HEK293T (cell line): Measurements from ENCODE around the gene RITA1.

Experiments used
- CTCF ChIA-PET: fragments of 350-600 bp; formaldehyde crosslinking; extraction: SDS; loops from one replicate; lab custom pipeline; 2021; ENCODE audit warnings: antibody characterized with exemption, inconsistent platforms; lab: Yijun Ruan, JAX
- POLR2A ChIA-PET: fragments of 350-600 bp; formaldehyde crosslinking; extraction: SDS; loops from one replicate; lab custom pipeline; 2020; ENCODE audit warnings: antibody characterized with exemption, inconsistent platforms; lab: Yijun Ruan, JAX
- DNase-seq: peaks from one replicate; pipeline ENCODE4 v3.0.0; 2012; ENCODE audit warnings: mixed read lengths; ENCODE audit errors: extremely low spot score
- ARNT ChIP-seq: fragments of 450-650 bp; IDR thresholded peaks from 2 replicates; pipeline ENCODE4 v1.6.1; 2017; ENCODE audit warnings: mild to moderate bottlenecking
- BHLHE40 ChIP-seq: fragments of 450-650 bp; IDR thresholded peaks from 2 replicates; pipeline ENCODE4 v1.6.1; 2016; ENCODE audit warnings: mild to moderate bottlenecking, moderate library complexity, borderline replicate concordance
- ELF4 ChIP-seq: fragments of 450-650 bp; IDR thresholded peaks from 2 replicates; pipeline ENCODE4 v1.6.1; 2017; ENCODE audit warnings: antibody characterized with exemption
- FOXA1 ChIP-seq: fragments of 450-650 bp; IDR thresholded peaks from 2 replicates; pipeline ENCODE4 v1.6.1; 2016; ENCODE audit warnings: mild to moderate bottlenecking
- FOXK2 ChIP-seq: fragments of 450-650 bp; IDR thresholded peaks from 2 replicates; pipeline ENCODE4 v1.6.1; 2016; ENCODE audit warnings: mild to moderate bottlenecking
- FOXM1 ChIP-seq: fragments of 450-650 bp; IDR thresholded peaks from 2 replicates; pipeline ENCODE4 v1.6.1; 2017; ENCODE audit warnings: mild to moderate bottlenecking, borderline replicate concordance
- HDGF ChIP-seq: fragments of 450-650 bp; IDR thresholded peaks from 2 replicates; pipeline ENCODE4 v1.6.1; 2017; ENCODE audit warnings: antibody characterized with exemption, borderline replicate concordance
- L3MBTL2 ChIP-seq: fragments of 450-650 bp; conservative IDR thresholded peaks from 2 replicates; pipeline ENCODE4 v1.6.1; 2016; ENCODE audit warnings: mild to moderate bottlenecking
- LEF1 ChIP-seq: fragments of 450-650 bp; IDR thresholded peaks from 2 replicates; pipeline ENCODE4 v1.6.1; 2017; ENCODE audit warnings: mild to moderate bottlenecking, borderline replicate concordance
- NFRKB ChIP-seq: fragments of 450-650 bp; IDR thresholded peaks from 2 replicates; pipeline ENCODE4 v1.6.1; 2016; ENCODE audit warnings: mild to moderate bottlenecking, moderate library complexity
- SP1 ChIP-seq: fragments of 450-650 bp; IDR thresholded peaks from 2 replicates; pipeline ENCODE4 v1.6.1; 2017
- SUZ12 ChIP-seq: fragments of 450-650 bp; IDR thresholded peaks from 2 replicates; pipeline ENCODE4 v1.6.1; 2016; ENCODE audit warnings: mild to moderate bottlenecking
- TARDBP ChIP-seq: fragments of 450-650 bp; IDR thresholded peaks from 2 replicates; pipeline ENCODE4 v1.6.1; 2016
- ZNF384 ChIP-seq: fragments of 450-650 bp; IDR thresholded peaks from 2 replicates; pipeline ENCODE4 v1.6.1; 2016
- TF ChIP-seq, protein P1 (sequence below): fragments of 450-650 bp; IDR thresholded peaks from 2 replicates; pipeline ENCODE4 v1.6.1; 2016

RITA1 gene

DNA sequence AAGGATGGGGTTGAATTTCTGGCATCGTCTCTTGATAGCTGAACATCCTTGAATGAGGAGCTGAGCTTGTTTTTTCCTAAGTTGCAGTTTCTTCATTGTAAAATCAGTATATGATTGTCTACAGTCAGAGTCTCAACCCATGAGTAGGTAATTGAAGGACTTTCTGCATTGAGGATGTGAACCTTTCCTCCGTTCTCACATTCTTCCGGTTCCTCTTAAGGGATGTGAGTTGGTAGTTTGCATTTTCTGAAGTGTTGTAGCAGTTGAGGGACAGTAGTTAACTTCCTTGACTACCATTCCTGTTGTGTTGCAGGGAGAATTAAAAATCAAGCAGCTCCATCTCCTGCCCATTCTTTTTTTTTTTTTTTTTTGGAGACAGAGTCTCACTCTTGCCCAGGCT is 54.9 kb downstream of the RITA1 start:
- ChIA-PET CTCF (no interaction called here), POLR2A (no interaction called here)
- no peak for TF ChIP-seq TARDBP
- no peak for TF ChIP-seq FOXK2
- no peak for TF ChIP-seq FOXA1
- no peak for TF ChIP-seq SP1
- TF ChIP-seq BHLHE40, result no peak
- no peak for TF ChIP-seq FOXM1
- TF ChIP-seq, protein P1, sequence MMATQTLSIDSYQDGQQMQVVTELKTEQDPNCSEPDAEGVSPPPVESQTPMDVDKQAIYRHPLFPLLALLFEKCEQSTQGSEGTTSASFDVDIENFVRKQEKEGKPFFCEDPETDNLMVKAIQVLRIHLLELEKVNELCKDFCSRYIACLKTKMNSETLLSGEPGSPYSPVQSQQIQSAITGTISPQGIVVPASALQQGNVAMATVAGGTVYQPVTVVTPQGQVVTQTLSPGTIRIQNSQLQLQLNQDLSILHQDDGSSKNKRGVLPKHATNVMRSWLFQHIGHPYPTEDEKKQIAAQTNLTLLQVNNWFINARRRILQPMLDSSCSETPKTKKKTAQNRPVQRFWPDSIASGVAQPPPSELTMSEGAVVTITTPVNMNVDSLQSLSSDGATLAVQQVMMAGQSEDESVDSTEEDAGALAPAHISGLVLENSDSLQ, result no peak
- TF ChIP-seq SUZ12, result no peak
- TF ChIP-seq LEF1, result no peak
- TF ChIP-seq ARNT, result no peak
- no peak for TF ChIP-seq ZNF384
- no peak for TF ChIP-seq NFRKB
- no peak for TF ChIP-seq HDGF
- no peak for DNase-seq

DNA sequence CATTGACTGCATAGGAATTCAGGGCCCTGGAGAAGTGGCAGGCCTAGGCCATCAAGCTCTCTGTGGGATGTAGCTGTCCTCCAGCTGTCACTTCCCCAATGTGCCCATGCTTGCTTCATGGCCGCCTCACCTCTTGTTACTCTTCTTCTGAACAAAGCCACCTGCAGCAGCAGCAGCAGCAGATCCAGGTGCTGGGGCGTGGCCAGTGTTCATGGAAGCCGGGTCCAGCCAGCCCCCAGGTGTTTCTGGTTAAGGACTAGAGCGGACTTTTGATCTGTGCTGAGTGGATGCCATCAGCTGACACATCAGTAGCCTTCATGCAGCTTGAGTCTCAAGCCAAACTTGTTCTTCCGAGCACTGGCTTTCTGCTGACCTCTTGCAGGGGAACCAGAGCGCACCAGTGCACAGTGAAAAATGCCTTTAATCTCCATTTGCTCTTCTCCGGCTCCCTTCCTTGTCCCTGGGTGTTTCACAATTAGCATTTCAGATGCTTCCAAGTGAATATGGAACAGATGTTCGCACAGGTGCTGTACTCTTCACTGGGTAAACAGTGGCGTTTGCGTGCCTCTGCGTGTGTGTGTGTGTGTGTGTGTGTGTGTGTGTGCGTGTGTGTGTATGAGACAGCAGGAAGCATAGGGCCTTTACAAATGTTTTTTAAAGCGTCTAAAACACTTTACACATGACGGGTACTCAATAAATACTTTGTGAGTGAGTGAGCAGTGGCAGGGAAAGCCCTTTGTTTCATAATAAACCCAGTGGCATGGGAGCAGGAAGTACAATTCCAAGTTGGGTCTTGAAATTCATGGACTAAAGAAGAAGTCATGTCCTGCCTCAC is 55.9 kb downstream of the RITA1 start:
- ChIA-PET POLR2A (no interaction called here), CTCF (no interaction called here)
- no peak for TF ChIP-seq FOXK2
- TF ChIP-seq TARDBP, result no peak
- TF ChIP-seq FOXM1, result no peak
- TF ChIP-seq NFRKB, result no peak
- TF ChIP-seq ZNF384, result no peak
- TF ChIP-seq HDGF, result no peak
- TF ChIP-seq LEF1, result no peak
- TF ChIP-seq BHLHE40, result no peak
- TF ChIP-seq, protein P1, result no peak
- TF ChIP-seq ARNT, result no peak
- TF ChIP-seq ELF4, result no peak
- TF ChIP-seq SUZ12, result no peak
- TF ChIP-seq L3MBTL2, result no peak
- no peak for TF ChIP-seq SP1
- no peak for DNase-seq
